MM.1S (cell line): Measurements from ENCODE around the gene MYBPC1.
"Not testable (repeated sequence)": the region's sequence is repeated elsewhere in the genome, so short reads cannot be mapped to it uniquely, and the experiment has no call there.

Source experiments
- DNase-seq: peaks from one replicate; pipeline ENCODE4 v3.0.0-alpha.2; 2015
- H2AFZ ChIP-seq: fragments of 300-600 bp; sonication (generic); 2 replicates; pipeline ENCODE4 v1.6.0; 2016; ENCODE audit warnings: antibody characterized with exemption, low read length
- H3F3A ChIP-seq: fragments of 300-600 bp; sonication (generic); 2 replicates; pipeline ENCODE4 v1.6.1; 2016; ENCODE audit warnings: mild to moderate bottlenecking, antibody characterized with exemption, low read length, moderate library complexity, mixed read lengths; ENCODE audit not compliant: insufficient read depth
- H3K27ac ChIP-seq: fragments of 300-600 bp; sonication (generic); 2 replicates; pipeline ENCODE4 v1.5.1; 2016; ENCODE audit warnings: mild to moderate bottlenecking, low read length
- H3K27me3 ChIP-seq: fragments of 300-600 bp; sonication (generic); replicated peaks from 2 replicates; pipeline ENCODE4 v1.6.0; 2016; ENCODE audit warnings: low read length; ENCODE audit not compliant: insufficient read depth
- H3K36me3 ChIP-seq: fragments of 300-600 bp; sonication (generic); replicated peaks from 2 replicates; pipeline ENCODE4 v1.6.1; 2016; ENCODE audit warnings: mild to moderate bottlenecking, low read length, mixed read lengths; ENCODE audit not compliant: insufficient read depth
- H3K4me1 ChIP-seq: fragments of 300-600 bp; sonication (generic); 2 replicates; pipeline ENCODE4 v1.6.1; 2016; ENCODE audit warnings: low read length, mixed read lengths
- H3K4me2 ChIP-seq: fragments of 300-600 bp; sonication (generic); 2 replicates; pipeline ENCODE4 v1.6.0; 2016; ENCODE audit warnings: low read depth, low read length
- H3K4me3 ChIP-seq: fragments of 300-600 bp; sonication (generic); 2 replicates; pipeline ENCODE4 v1.5.1; 2016; ENCODE audit warnings: low read length, mixed read lengths
- H3K79me2 ChIP-seq: fragments of 300-600 bp; sonication (generic); 2 replicates; pipeline ENCODE4 v1.6.1; 2016; ENCODE audit warnings: mixed run types, low read length, mixed read lengths
- H3K9ac ChIP-seq: fragments of 300-600 bp; sonication (generic); 2 replicates; pipeline ENCODE4 v1.6.1; 2016; ENCODE audit warnings: low read length, mixed read lengths
- H3K9me2 ChIP-seq: fragments of 300-600 bp; sonication (generic); replicated peaks from 2 replicates; pipeline ENCODE4 v1.6.1; 2016; ENCODE audit warnings: mild to moderate bottlenecking, low read length, mixed read lengths; ENCODE audit not compliant: insufficient read depth
- H3K9me3 ChIP-seq: fragments of 300-600 bp; sonication (generic); replicated peaks from 2 replicates; pipeline ENCODE4 v1.6.1; 2016; ENCODE audit warnings: mild to moderate bottlenecking, low read length, mixed read lengths; ENCODE audit not compliant: insufficient read depth
- H4K20me1 ChIP-seq: fragments of 300-600 bp; sonication (generic); 2 replicates; pipeline ENCODE4 v1.6.1; 2016; ENCODE audit warnings: mild to moderate bottlenecking, low read length, moderate library complexity, mixed read lengths; ENCODE audit not compliant: insufficient read depth
- EZH2 ChIP-seq: fragments of 300-600 bp; sonication (generic); optimal IDR thresholded peaks from 2 replicates; pipeline ENCODE3; 2017; ENCODE audit warnings: low read depth, mild to moderate bottlenecking, antibody characterized with exemption, low read length, mixed read lengths
- EZH2phosphoT487 ChIP-seq: fragments of 300-600 bp; sonication (generic); IDR thresholded peaks from 2 replicates; pipeline ENCODE4 v1.6.1; 2018; ENCODE audit warnings: antibody characterized with exemption, low read length
- TF ChIP-seq, protein P1 (sequence below): fragments of 300-600 bp; sonication (generic); IDR thresholded peaks from 2 replicates; pipeline ENCODE4 v1.5.1; 2016; ENCODE audit warnings: antibody characterized with exemption, low read length, mixed read lengths

Gene MYBPC1

DNA sequence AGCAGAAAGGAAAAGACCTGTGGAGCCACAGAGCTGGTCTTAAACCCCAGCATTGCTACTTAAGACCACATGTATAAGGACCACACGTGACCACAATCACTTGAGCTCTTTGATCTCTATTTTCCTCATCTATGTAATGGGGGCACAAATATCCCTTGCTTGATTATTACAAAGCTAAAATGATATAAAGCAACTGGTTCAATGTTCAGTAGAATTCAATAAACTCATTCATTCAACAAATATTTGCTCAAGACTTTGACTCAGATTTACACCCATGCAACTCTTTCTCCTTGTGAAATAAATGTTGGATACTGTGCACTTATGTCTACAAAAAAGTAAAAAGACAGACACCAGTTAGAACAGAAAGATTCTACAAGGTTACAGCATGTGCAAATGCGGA is 80.8 kb downstream of the MYBPC1 start:
- Histone ChIP-seq H3F3A (no peaks in the 10 kb centered on the region), H3K4me3 (no peak overlapping the region), H3K4me1 (peaks cover 12% of the 10 kb centered on the region)

GRCh38 chr12:101676497-101676896 is 81.7 kb downstream of the MYBPC1 start:
- H3K4me1 ChIP-seq, result not testable (repeated sequence)

More for the DNA sequence above, 80.8 kb downstream of the MYBPC1 start:
- Histone ChIP-seq H3K36me3 (no peaks in the 10 kb centered on the region), H3K79me2 (no peaks in the 10 kb centered on the region), H2AFZ (no peak overlapping the region), H3K9me3 (no peaks in the 10 kb centered on the region), H4K20me1 (no peaks in the 10 kb centered on the region), H3K9ac (no peak overlapping the region), H3K27ac (no peak overlapping the region), H3K27me3 (no peaks in the 10 kb centered on the region), H3K9me2 (no peaks in the 10 kb centered on the region), H3K4me2 (no peak overlapping the region)
- no peak for DNase-seq
- TF ChIP-seq EZH2 (no peak), EZH2phosphoT487 (no peak)
- TF ChIP-seq, protein P1, sequence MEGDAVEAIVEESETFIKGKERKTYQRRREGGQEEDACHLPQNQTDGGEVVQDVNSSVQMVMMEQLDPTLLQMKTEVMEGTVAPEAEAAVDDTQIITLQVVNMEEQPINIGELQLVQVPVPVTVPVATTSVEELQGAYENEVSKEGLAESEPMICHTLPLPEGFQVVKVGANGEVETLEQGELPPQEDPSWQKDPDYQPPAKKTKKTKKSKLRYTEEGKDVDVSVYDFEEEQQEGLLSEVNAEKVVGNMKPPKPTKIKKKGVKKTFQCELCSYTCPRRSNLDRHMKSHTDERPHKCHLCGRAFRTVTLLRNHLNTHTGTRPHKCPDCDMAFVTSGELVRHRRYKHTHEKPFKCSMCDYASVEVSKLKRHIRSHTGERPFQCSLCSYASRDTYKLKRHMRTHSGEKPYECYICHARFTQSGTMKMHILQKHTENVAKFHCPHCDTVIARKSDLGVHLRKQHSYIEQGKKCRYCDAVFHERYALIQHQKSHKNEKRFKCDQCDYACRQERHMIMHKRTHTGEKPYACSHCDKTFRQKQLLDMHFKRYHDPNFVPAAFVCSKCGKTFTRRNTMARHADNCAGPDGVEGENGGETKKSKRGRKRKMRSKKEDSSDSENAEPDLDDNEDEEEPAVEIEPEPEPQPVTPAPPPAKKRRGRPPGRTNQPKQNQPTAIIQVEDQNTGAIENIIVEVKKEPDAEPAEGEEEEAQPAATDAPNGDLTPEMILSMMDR, result no peak

DNA sequence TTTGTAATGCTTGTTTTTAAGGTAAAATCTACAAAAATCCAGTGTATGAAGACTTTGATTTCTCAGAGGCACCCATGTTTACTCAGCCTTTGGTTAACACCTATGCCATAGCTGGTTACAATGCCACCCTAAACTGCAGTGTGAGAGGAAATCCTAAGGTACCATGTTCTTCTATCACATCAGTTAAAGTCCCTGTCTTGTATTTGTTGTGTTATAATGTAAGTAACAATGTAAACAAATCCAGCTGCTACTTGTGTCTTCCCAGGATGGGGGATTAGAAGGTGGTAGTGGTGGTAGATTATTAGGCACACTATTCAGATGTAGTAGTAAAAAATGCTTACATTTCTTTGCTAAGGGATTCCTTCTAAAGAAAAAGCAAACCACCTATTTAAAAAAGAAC is 83.3 kb downstream of the MYBPC1 start:
- no peaks in the 10 kb centered on the region for H3F3A ChIP-seq
- no peaks in the 10 kb centered on the region for H3K4me1 ChIP-seq
- no peaks in the 10 kb centered on the region for H4K20me1 ChIP-seq

More at GRCh38 chr12:101676497-101676896, 81.7 kb downstream of the MYBPC1 start:
- not testable (repeated sequence) for H3K36me3 ChIP-seq, H3K9me3 ChIP-seq, H3K27me3 ChIP-seq, H3K4me2 ChIP-seq, H4K20me1 ChIP-seq, H3K4me3 ChIP-seq, H3K9ac ChIP-seq, DNase-seq, H2AFZ ChIP-seq, H3K27ac ChIP-seq, H3K79me2 ChIP-seq, H3F3A ChIP-seq, H3K9me2 ChIP-seq

DNA sequence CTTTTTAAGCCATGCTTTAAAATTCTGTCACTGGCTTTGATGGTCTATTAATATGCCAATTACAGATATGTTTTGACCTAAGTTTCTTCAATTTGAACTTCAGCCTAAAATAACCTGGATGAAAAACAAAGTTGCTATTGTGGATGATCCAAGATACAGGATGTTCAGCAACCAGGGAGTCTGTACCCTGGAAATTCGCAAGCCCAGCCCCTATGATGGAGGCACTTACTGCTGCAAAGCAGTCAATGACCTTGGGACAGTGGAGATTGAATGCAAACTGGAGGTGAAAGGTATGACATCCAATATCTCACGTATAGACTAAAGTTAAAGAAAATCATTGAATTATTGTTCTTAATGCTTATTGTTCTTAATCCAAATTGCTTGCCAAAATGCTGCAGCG is 85.5 kb downstream of the MYBPC1 start:
- H3K9me2 ChIP-seq, result no peaks in the 10 kb centered on the region
- no peaks in the 10 kb centered on the region for H4K20me1 ChIP-seq
- no peak overlapping the region for H3K27ac ChIP-seq
- no peaks in the 10 kb centered on the region for H3K79me2 ChIP-seq
- H3F3A ChIP-seq, result no peaks in the 10 kb centered on the region
- no peak overlapping the region for H2AFZ ChIP-seq
- H3K9me3 ChIP-seq, result no peaks in the 10 kb centered on the region
- no peaks in the 10 kb centered on the region for H3K36me3 ChIP-seq
- H3K4me1 ChIP-seq, result no peaks in the 10 kb centered on the region
- TF ChIP-seq, protein P1, result no peak
- TF ChIP-seq EZH2 (no peak), EZH2phosphoT487 (no peak)
- H3K4me2 ChIP-seq, result no peak overlapping the region
- H3K4me3 ChIP-seq, result no peak overlapping the region
- DNase-seq, result no peak
- H3K9ac ChIP-seq, result no peak overlapping the region
- H3K27me3 ChIP-seq, result no peaks in the 10 kb centered on the region

More for the DNA sequence above, 83.3 kb downstream of the MYBPC1 start:
- no peak overlapping the region for H3K27ac ChIP-seq
- no peak overlapping the region for H3K4me2 ChIP-seq
- H3K27me3 ChIP-seq, result no peaks in the 10 kb centered on the region
- no peaks in the 10 kb centered on the region for H3K9me2 ChIP-seq
- no peak overlapping the region for H3K9ac ChIP-seq
- no peak overlapping the region for H2AFZ ChIP-seq
- TF ChIP-seq EZH2phosphoT487, result no peak
- TF ChIP-seq EZH2, result no peak
- TF ChIP-seq, protein P1, result no peak
- no peak for DNase-seq
- H3K36me3 ChIP-seq, result no peaks in the 10 kb centered on the region
- no peaks in the 10 kb centered on the region for H3K79me2 ChIP-seq
- no peak overlapping the region for H3K4me3 ChIP-seq
- H3K9me3 ChIP-seq, result no peaks in the 10 kb centered on the region
